Endometrial microvascular endothelial cells (primary cell): Measurements from ENCODE around the gene EPN2. TPM values are rescaled to one million over a fixed set of nuclear protein-coding genes. Genes with fewer than 3 reads are reported as not detected.

ENCODE experiments used
- in situ Hi-C: cut with HindIII; loops from 2 replicates; pipeline ENCODE4 v1.10.0; 2017; ENCODE audit warnings: low sequenced_read_pairs, low pct_unique_long_range_greater_than_20kb; ENCODE audit errors: inconsistent ontology term
- total RNA-seq: library from RNA; depleted of rRNA; stranded (reverse); fragments of >200 nt; gene quantifications from one replicate; pipeline ENCODE4 v1.2.3, GENCODE V29; 2015; ENCODE audit errors: inconsistent ontology term

Gene EPN2
- total RNA-seq, 1 donor from 2014 or later = 19.8 TPM

- in situ Hi-C loops = no loop called here
Observed at GRCh38 chr17:19237389-19238166, 412 bp downstream of the EPN2 start.

- in situ Hi-C loops = no loop called here
Observed at GRCh38 chr17:19238167-19238505, 970 bp downstream of the EPN2 start.

GRCh38 chr17:19239544-19239943 lies 2.4 kb downstream of the EPN2 start:
- in situ Hi-C loops = no loop called here

GRCh38 chr17:19242323-19242722 lies 5.2 kb downstream of the EPN2 start:
- in situ Hi-C loops = no loop called here

- in situ Hi-C loops = no loop called here
Observed at GRCh38 chr17:19242926-19243325, 5.8 kb downstream of the EPN2 start.

- in situ Hi-C loops = no loop called here
Observed at GRCh38 chr17:19243838-19244237, 6.7 kb downstream of the EPN2 start.

GRCh38 chr17:19244357-19244756 lies 7.2 kb downstream of the EPN2 start:
- in situ Hi-C loops = no loop called here

GRCh38 chr17:19244781-19245180 lies 7.6 kb downstream of the EPN2 start:
- in situ Hi-C loops = no loop called here

- in situ Hi-C loops = no loop called here
Observed at GRCh38 chr17:19247473-19247872, 10.3 kb downstream of the EPN2 start.

- in situ Hi-C loops = no loop called here
Observed at GRCh38 chr17:19248151-19248927, 11.2 kb downstream of the EPN2 start.

- in situ Hi-C loops = no loop called here
Observed at GRCh38 chr17:19248928-19249574, 11.9 kb downstream of the EPN2 start.

GRCh38 chr17:19249681-19250080 lies 12.5 kb downstream of the EPN2 start:
- in situ Hi-C loops = no loop called here

- in situ Hi-C loops = no loop called here
Observed at GRCh38 chr17:19250421-19251173, 13.4 kb downstream of the EPN2 start.

GRCh38 chr17:19253112-19253511 lies 15.9 kb downstream of the EPN2 start:
- in situ Hi-C loops = no loop called here

GRCh38 chr17:19254651-19255050 lies 17.5 kb downstream of the EPN2 start:
- in situ Hi-C loops = no loop called here

GRCh38 chr17:19255279-19255678 lies 18.1 kb downstream of the EPN2 start:
- in situ Hi-C loops = no loop called here

- in situ Hi-C loops = no loop called here
Observed at GRCh38 chr17:19258371-19258770, 21.2 kb downstream of the EPN2 start.

- in situ Hi-C loops = no loop called here
Observed at GRCh38 chr17:19260958-19261357, 23.8 kb downstream of the EPN2 start.

- in situ Hi-C loops = no loop called here
Observed at GRCh38 chr17:19261426-19261825, 24.3 kb downstream of the EPN2 start.
